HG02678 (cell line): ENCODE measurements around the gene RAP1GAP2.
A peak's percentile ranks its signal among the peaks of the same experiment; 100 is the strongest.
"Not testable (repeated sequence)": the region's sequence is repeated elsewhere in the genome, so short reads cannot be mapped to it uniquely, and the experiment has no call there.

Experiments used
- ATAC-seq: cut with Tn5 transposase; IDR thresholded peaks from one replicate; pipeline ENCODE4 v1.9.1; 2021; ENCODE audit warnings: mild to moderate bottlenecking, moderate library complexity; ENCODE audit not compliant: unreplicated experiment

RAP1GAP2 gene

GRCh38 chr17:2814049-2814448 is 17.8 kb downstream of the RAP1GAP2 start:
- peak; percentile 12 for ATAC-seq

- ATAC-seq: peak; percentile 44
Measured at GRCh38 chr17:2814481-2815341, 18.5 kb downstream of the RAP1GAP2 start.

- no peak for ATAC-seq
Measured at GRCh38 chr17:2815781-2816185, 19.5 kb downstream of the RAP1GAP2 start.

- no peak for ATAC-seq
Measured at GRCh38 chr17:2816688-2817087, 20.4 kb downstream of the RAP1GAP2 start.

GRCh38 chr17:2819294-2819693 is 23.1 kb downstream of the RAP1GAP2 start:
- not testable (repeated sequence) for ATAC-seq

- ATAC-seq: no peak
Measured at GRCh38 chr17:2819921-2820501, 23.8 kb downstream of the RAP1GAP2 start.

GRCh38 chr17:2821868-2822267 is 25.6 kb downstream of the RAP1GAP2 start:
- ATAC-seq: no peak

GRCh38 chr17:2822358-2822757 is 26.1 kb downstream of the RAP1GAP2 start:
- no peak for ATAC-seq

- no peak for ATAC-seq
Measured at GRCh38 chr17:2825253-2825970, 29.2 kb downstream of the RAP1GAP2 start.

- ATAC-seq: no peak
Measured at GRCh38 chr17:2828397-2829038, 32.3 kb downstream of the RAP1GAP2 start.

- ATAC-seq: no peak
Measured at GRCh38 chr17:2830678-2831077, 34.4 kb downstream of the RAP1GAP2 start.

- no peak for ATAC-seq
Measured at GRCh38 chr17:2835780-2836179, 39.5 kb downstream of the RAP1GAP2 start.

GRCh38 chr17:2837147-2837561 is 40.9 kb downstream of the RAP1GAP2 start:
- ATAC-seq: peak; percentile 75

- no peak for ATAC-seq
Measured at GRCh38 chr17:2841606-2842005, 45.4 kb downstream of the RAP1GAP2 start.

GRCh38 chr17:2842464-2842863 is 46.2 kb downstream of the RAP1GAP2 start:
- ATAC-seq: no peak

- ATAC-seq: no peak
Measured at GRCh38 chr17:2844416-2844815, 48.2 kb downstream of the RAP1GAP2 start.

GRCh38 chr17:2847381-2848333 is 51.4 kb downstream of the RAP1GAP2 start:
- no peak for ATAC-seq

- no peak for ATAC-seq
Measured at GRCh38 chr17:2849327-2849670, 53.1 kb downstream of the RAP1GAP2 start.

GRCh38 chr17:2850991-2851390 is 54.8 kb downstream of the RAP1GAP2 start:
- no peak for ATAC-seq

GRCh38 chr17:2851615-2852014 is 55.4 kb downstream of the RAP1GAP2 start:
- ATAC-seq: no peak
